Measurements from ENCODE around the gene ETV3L.

Gene ETV3L

DNA sequence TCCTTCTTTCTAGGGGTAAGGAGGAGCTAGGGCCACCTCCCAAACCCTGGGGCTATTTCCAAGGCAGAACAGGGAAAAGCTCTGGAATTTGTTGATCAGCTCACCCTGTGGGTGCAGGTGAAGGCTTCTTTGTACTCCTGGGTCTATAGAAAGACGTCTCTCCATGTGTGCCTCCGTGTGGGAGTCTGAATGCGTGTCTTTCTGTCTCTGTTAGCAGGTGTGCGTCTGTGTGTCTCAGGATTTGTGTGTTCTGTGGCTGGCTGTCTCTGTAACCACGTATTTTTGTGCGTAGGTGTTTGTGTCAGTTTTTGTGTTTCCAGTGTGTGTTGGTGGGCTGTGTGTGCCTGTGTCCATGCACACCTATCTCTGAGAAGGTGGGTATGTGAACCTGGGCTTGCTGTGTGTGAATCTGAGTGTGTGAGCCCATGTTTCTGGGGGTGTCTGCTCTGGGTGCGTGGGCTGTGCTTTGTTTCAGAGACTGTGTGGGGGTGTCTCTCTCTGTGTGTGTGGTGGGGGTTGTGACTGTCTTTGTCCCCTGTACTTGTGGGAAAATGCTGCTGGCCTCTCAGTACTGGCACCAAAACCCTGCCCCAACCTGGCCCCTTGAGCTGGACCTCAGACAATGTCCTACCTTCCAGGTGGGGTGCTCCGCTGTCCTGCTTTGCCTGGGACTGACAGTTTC, 12.7 kb upstream of the ETV3L start:
- no peak overlapping the region for H3K4me3 ChIP-seq (ENCODE audit: low read depth, low read length)
- no peak for DNase-seq (ENCODE audit: low read depth)

DNA sequence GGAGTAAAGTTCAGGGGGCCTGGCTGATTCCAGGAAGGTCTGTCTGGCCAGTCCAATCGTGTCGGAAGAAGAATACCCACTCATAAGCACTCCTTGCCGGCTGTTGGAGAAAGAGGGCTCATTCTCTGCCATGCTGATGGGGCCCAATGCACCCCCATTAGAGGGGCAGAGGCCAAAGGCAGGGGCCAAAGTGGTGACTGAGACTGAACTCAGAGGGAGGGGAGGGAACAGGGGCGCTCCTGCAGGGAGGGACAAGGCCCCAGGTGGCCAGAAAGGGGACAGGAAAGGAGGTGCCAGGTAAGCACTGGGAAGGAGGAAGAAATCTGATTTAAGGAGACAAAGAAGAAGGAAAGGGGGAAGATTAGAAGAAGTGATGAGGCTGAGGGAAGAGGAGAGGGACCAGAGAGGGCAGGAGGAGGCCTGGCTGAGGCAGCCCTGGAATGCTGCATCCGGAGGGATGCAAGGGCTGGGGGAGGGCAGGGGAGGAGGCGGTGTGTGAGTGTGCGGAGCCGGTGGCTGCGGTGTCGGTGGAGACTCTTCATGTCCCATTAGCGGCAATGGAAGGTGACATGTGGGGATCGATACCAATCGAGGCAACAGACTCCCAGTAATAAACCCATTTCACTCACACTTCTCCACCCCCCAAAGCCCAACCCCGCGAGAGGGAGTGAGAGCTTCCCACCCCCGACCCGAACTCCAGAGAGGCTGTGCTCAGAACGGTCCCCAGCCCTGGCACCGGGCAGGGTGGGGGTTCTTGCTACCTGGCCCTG, 12.0 kb upstream of the ETV3L start:
- DNase-seq (ENCODE audit: low read depth), result no peak
- H3K4me3 ChIP-seq (ENCODE audit: low read depth, low read length), result no peak overlapping the region
- no peak for TF ChIP-seq CTCF (IDR thresholded peaks at IDR 0.05; ENCODE audit: low read depth, low read length, missing control alignments)

More for the DNA sequence above, 12.7 kb upstream of the ETV3L start:
- TF ChIP-seq CTCF (IDR thresholded peaks at IDR 0.05; ENCODE audit: low read depth, low read length, missing control alignments), result no peak

- no peak for DNase-seq (ENCODE audit: low read depth)
- no peak for TF ChIP-seq CTCF (IDR thresholded peaks at IDR 0.05; ENCODE audit: low read depth, low read length, missing control alignments)
- H3K4me3 ChIP-seq (ENCODE audit: low read depth, low read length), result no peak overlapping the region
These were observed 11.1 kb upstream of the ETV3L start for GRCh38 chr1:157110686-157111085.

- TF ChIP-seq CTCF (IDR thresholded peaks at IDR 0.05; ENCODE audit: low read depth, low read length, missing control alignments), result no peak
- H3K4me3 ChIP-seq (ENCODE audit: low read depth, low read length), result no peak overlapping the region
- no peak for DNase-seq (ENCODE audit: low read depth)
These were observed 10.4 kb upstream of the ETV3L start for GRCh38 chr1:157110003-157110402.

DNA sequence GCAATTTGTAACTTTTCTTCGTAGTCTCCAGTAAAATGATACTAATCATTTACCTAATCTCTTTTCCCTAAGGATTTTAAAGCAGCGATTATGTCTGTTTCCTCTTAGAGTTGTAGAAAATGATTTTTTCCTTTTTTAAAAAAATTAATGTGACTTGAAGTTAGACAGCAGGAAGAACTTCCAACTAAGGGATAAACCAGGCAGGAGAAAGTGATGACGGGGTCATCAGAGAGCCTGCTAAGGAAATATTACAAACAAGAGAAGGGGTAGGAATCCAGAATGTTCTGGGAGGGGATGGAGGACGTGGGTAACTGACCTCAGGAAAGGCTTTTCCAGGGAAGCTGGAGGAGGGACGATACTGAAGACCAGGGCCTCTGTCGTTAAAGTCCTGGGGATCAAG, 8.8 kb upstream of the ETV3L start:
- TF ChIP-seq CTCF (IDR thresholded peaks at IDR 0.05; ENCODE audit: low read depth, low read length, missing control alignments), result no peak
- H3K4me3 ChIP-seq (ENCODE audit: low read depth, low read length), result no peak overlapping the region
- no peak for DNase-seq (ENCODE audit: low read depth)

GRCh38 chr1:157107702-157108101, 8.1 kb upstream of the ETV3L start:
- H3K4me3 ChIP-seq (ENCODE audit: low read depth, low read length), result no peak overlapping the region
- no peak for DNase-seq (ENCODE audit: low read depth)
- TF ChIP-seq CTCF (IDR thresholded peaks at IDR 0.05; ENCODE audit: low read depth, low read length, missing control alignments), result no peak
